ENCODE results near the gene VPS13D. TPM values are rescaled to one million over a fixed set of nuclear protein-coding genes. Genes with fewer than 3 reads are reported as not detected.

VPS13D gene
- total and polyA plus RNA-seq, 2 of the 4 experiments (the other 2 are of a cell fraction) = 9.0 to 16.3 TPM

GRCh38 chr1:12464045-12464461 is 234.2 kb downstream of the VPS13D start:
- ChIA-PET POLR2A (ENCODE audit: unreplicated experiment) (no interaction called here), CTCF (interaction anchor here (0.7 kb wide), 1 partner anchor 56 kb away, joined by 3 read pairs; no protein-coding TSS in a partner anchor)
- in situ Hi-C loops (cut with MboI; ENCODE audit: low sequenced_read_pairs) = no loop called here
- no peaks in the 10 kb centered on the region for H3K9me3 ChIP-seq (ENCODE audit: control insufficient read depth, insufficient read depth, low read length)
- peak overlapping the region; percentile 92; the same call in 1 of the 2 replicates for H3K27ac ChIP-seq (ENCODE audit: insufficient read depth, low read length)
- H3K18ac ChIP-seq (ENCODE audit: low read depth, low read length) = peak overlapping the region; percentile 94
- intact Hi-C loops (cut with micrococcal nuclease) = loop anchor here (5.0 kb wide), 2 partner anchors 57 to 153 kb away; partner anchors contain the start of gene DHRS3
- H4K5ac ChIP-seq (ENCODE audit: low read depth, low read length) = peak overlapping the region; percentile 92
- WGBS, 2 experiments (ENCODE audit: extremely low coverage in 2 of 2, insufficient read length in 1 of 2) = no CpG with 5 or more reads among the region's 3 CpGs
- dilution Hi-C loops (cut with HindIII; ENCODE audit: low sequenced_read_pairs, unreplicated experiment) = no loop called here
- peak overlapping the region; percentile 69 for H4K91ac ChIP-seq (ENCODE audit: insufficient read depth, low read depth, low read length)
- H3K4me1 ChIP-seq (ENCODE audit: control insufficient read depth, insufficient read depth, low read length) = peaks cover 34% of the 10 kb centered on the region
- H4K8ac ChIP-seq (ENCODE audit: low read depth in 2 of 2, low read length in 2 of 2) = peak overlapping the region; percentile 13 to 80; a peak in 3 of 4 replicates
- H3K4ac ChIP-seq (ENCODE audit: low read depth, low read length) = peak overlapping the region; percentile 89
- peak overlapping the region; percentile 98 for H2BK120ac ChIP-seq (ENCODE audit: low read depth, low read length)
- H2AK9ac ChIP-seq (replicated peaks; ENCODE audit: low read depth, low read length, poor library complexity) = no peak overlapping the region
- no peak overlapping the region for H2AFZ ChIP-seq (replicated peaks; ENCODE audit: low read length, poor library complexity)
- H3K14ac ChIP-seq (replicated peaks; ENCODE audit: low read depth, low read length) = peak overlapping the region; percentile 82; the same call in 1 of the 2 replicates
- H2AK5ac ChIP-seq (ENCODE audit: low read depth, low read length) = peak overlapping the region; percentile 63; the same call in 1 of the 2 replicates
- no peak overlapping the region for H3K4me3 ChIP-seq (ENCODE audit: insufficient read depth, low read depth, low read length)
- peak overlapping the region; percentile 37; the same call in 2 of the 3 replicates for H2BK15ac ChIP-seq (ENCODE audit: low read depth, low read length)
- H2BK5ac ChIP-seq (ENCODE audit: low read depth, low read length, poor library complexity, severe bottlenecking) = peak overlapping the region; percentile 74
- BruUV-seq (replicated peaks) = no TSS peak
- DNase-seq (no peak), ATAC-seq (ENCODE audit: low read depth) (no peak)
- no peaks in the 10 kb centered on the region for H3K27me3 ChIP-seq (ENCODE audit: control insufficient read depth, insufficient read depth, low read length)
- peaks cover 2% of the 10 kb centered on the region; the same call in 1 of the 2 replicates for H3K36me3 ChIP-seq (ENCODE audit: control insufficient read depth, insufficient read depth, low read length)
- no peaks in the 10 kb centered on the region for H4K20me1 ChIP-seq (ENCODE audit: insufficient read depth, low read length)
- H3K79me1 ChIP-seq (ENCODE audit: low read depth in 1 of 2, low read length in 2 of 2) = peaks cover 7 to 20% of the 10 kb centered on the region in 2 experiments; a peak in 3 of 4 replicates
- peak overlapping the region; percentile 34; the same call in 1 of the 2 replicates for H3K23ac ChIP-seq (ENCODE audit: low read depth, low read length)
- H3K56ac ChIP-seq (ENCODE audit: extremely low read depth, insufficient read depth, low read length) = no peak overlapping the region; the same call in 1 of the 2 replicates
- TF ChIP-seq CHD1 (IDR thresholded peaks at IDR 0.05; ENCODE audit: low read depth, low read length) (no peak), RFX5 (IDR thresholded peaks at IDR 0.05; ENCODE audit: low read depth, low read length) (no peak)
- TF ChIP-seq, protein P1, sequence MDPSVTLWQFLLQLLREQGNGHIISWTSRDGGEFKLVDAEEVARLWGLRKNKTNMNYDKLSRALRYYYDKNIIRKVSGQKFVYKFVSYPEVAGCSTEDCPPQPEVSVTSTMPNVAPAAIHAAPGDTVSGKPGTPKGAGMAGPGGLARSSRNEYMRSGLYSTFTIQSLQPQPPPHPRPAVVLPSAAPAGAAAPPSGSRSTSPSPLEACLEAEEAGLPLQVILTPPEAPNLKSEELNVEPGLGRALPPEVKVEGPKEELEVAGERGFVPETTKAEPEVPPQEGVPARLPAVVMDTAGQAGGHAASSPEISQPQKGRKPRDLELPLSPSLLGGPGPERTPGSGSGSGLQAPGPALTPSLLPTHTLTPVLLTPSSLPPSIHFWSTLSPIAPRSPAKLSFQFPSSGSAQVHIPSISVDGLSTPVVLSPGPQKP (IDR thresholded peaks at IDR 0.05; ENCODE audit: borderline replicate concordance, low read depth, low read length) = no peak
- peak overlapping the region; percentile 86 for H2BK20ac ChIP-seq (ENCODE audit: low read depth, low read length)
- peak overlapping the region; percentile 18; the same call in 1 of the 2 replicates for H3K4me2 ChIP-seq (ENCODE audit: low read depth, low read length)
- H3K9ac ChIP-seq (ENCODE audit: low read depth, low read length) = 0 out of 2 replicates have a peak overlapping the region, but pooled peaks have one; percentile 12
- peaks cover 19% of the 10 kb centered on the region for H3K9me1 ChIP-seq (ENCODE audit: insufficient read depth, low read length)
